GM20000 (cell line): ENCODE measurements around the gene PSMC3.

Experiments used
- DNase-seq: peaks from one replicate; pipeline ENCODE4 v3.0.0; 2012; ENCODE audit warnings: low spot score
- CTCF ChIP-seq: IDR thresholded peaks from 2 replicates; pipeline ENCODE4 v1.5.1; 2012; ENCODE audit warnings: mild to moderate bottlenecking, control low read depth; ENCODE audit errors: extremely low read depth, missing control alignments

PSMC3 gene

GRCh38 chr11:47373876-47374719 is 52.1 kb downstream of the PSMC3 start:
- peak; percentile 80 for DNase-seq
- TF ChIP-seq CTCF = peak; percentile 68

- TF ChIP-seq CTCF = no peak
Measured at GRCh38 chr11:47372422-47372821, 53.8 kb downstream of the PSMC3 start.

GRCh38 chr11:47369676-47370075 is 56.6 kb downstream of the PSMC3 start:
- no peak for TF ChIP-seq CTCF
- DNase-seq = no peak

More at GRCh38 chr11:47372422-47372821, 53.8 kb downstream of the PSMC3 start:
- no peak for DNase-seq
